ENCODE data around the gene MPP7.

MPP7 gene

GRCh38 chr10:28279878-28280277 lies 23.0 kb downstream of the MPP7 start:
- H3K4me3 ChIP-seq (ENCODE audit: low read depth, low read length), result no peak overlapping the region
- no peak for DNase-seq (ENCODE audit: low read depth)

GRCh38 chr10:28278842-28279241 lies 24.0 kb downstream of the MPP7 start:
- DNase-seq (ENCODE audit: low read depth), result no peak
- H3K4me3 ChIP-seq (ENCODE audit: low read depth, low read length), result no peak overlapping the region

GRCh38 chr10:28276384-28276783 lies 26.5 kb downstream of the MPP7 start:
- H3K4me3 ChIP-seq (ENCODE audit: low read depth, low read length), result no peak overlapping the region
- no peak for DNase-seq (ENCODE audit: low read depth)

- no peak for DNase-seq (ENCODE audit: low read depth)
These were observed 28.4 kb downstream of the MPP7 start for GRCh38 chr10:28274475-28274874.

GRCh38 chr10:28273343-28273742 lies 29.5 kb downstream of the MPP7 start:
- H3K4me3 ChIP-seq (ENCODE audit: low read depth, low read length), result no peak overlapping the region
- no peak for DNase-seq (ENCODE audit: low read depth)

More at GRCh38 chr10:28274475-28274874, 28.4 kb downstream of the MPP7 start:
- H3K4me3 ChIP-seq (ENCODE audit: low read depth, low read length), result no peak overlapping the region

GRCh38 chr10:28269842-28270456 lies 32.9 kb downstream of the MPP7 start:
- no peak for DNase-seq (ENCODE audit: low read depth)
- no peak overlapping the region for H3K4me3 ChIP-seq (ENCODE audit: low read depth, low read length)

GRCh38 chr10:28266449-28267224 lies 36.2 kb downstream of the MPP7 start:
- DNase-seq (ENCODE audit: low read depth), result no peak
- no peak overlapping the region for H3K4me3 ChIP-seq (ENCODE audit: low read depth, low read length)

- no peak overlapping the region for H3K4me3 ChIP-seq (ENCODE audit: low read depth, low read length)
- no peak for DNase-seq (ENCODE audit: low read depth)
These were observed 39.6 kb downstream of the MPP7 start for GRCh38 chr10:28263136-28263857.

- H3K4me3 ChIP-seq (ENCODE audit: low read depth, low read length), result no peak overlapping the region
- no peak for DNase-seq (ENCODE audit: low read depth)
These were observed 46.1 kb downstream of the MPP7 start for GRCh38 chr10:28256776-28257175.

- no peak overlapping the region for H3K4me3 ChIP-seq (ENCODE audit: low read depth, low read length)
- no peak for DNase-seq (ENCODE audit: low read depth)
These were observed 48.4 kb downstream of the MPP7 start for GRCh38 chr10:28254290-28254985.

GRCh38 chr10:28253169-28253785 lies 49.6 kb downstream of the MPP7 start:
- no peak overlapping the region for H3K4me3 ChIP-seq (ENCODE audit: low read depth, low read length)
- no peak for DNase-seq (ENCODE audit: low read depth)

Measured in skeletal muscle cell (primary cell).